Measurements from ENCODE around the gene CSNK2A1.

CSNK2A1 gene

GRCh38 chr20:462199-462991, 81.2 kb downstream of the CSNK2A1 start, which contains the start of gene TBC1D20:
Gene TBC1D20, minus strand, starts transcription at chr20:462533. Its CDS starts 128 bp downstream, at chr20:462405.
- TF ChIP-seq USF1 (IDR thresholded peaks at IDR 0.05) (peak; percentile 95), NFIC (IDR thresholded peaks at IDR 0.05) (no peak), ZBTB7A (IDR thresholded peaks at IDR 0.05; ENCODE audit: low read depth) (0 out of 2 replicates have a peak, but pooled peaks have one; percentile 13), MAX (IDR thresholded peaks at IDR 0.05) (peak; percentile 94), REST (IDR thresholded peaks at IDR 0.05; ENCODE audit: low read depth) (no peak; the same call in 1 of the 2 replicates), CEBPB (IDR thresholded peaks at IDR 0.05) (no peak), TEAD4 (IDR thresholded peaks at IDR 0.05) (no peak), TCF12 (IDR thresholded peaks at IDR 0.05; ENCODE audit: low read depth) (no peak), EP300 (IDR thresholded peaks at IDR 0.05; ENCODE audit: borderline replicate concordance) (no peak), RAD21 (IDR thresholded peaks at IDR 0.05; ENCODE audit: low read depth) (peak; percentile 35; the same call in 1 of the 2 replicates), EGR1 (IDR thresholded peaks at IDR 0.05) (0 out of 2 replicates have a peak, but pooled peaks have one; percentile 9), FOXM1 (IDR thresholded peaks at IDR 0.05; ENCODE audit: borderline replicate concordance, low read depth) (no peak), TAF1 (IDR thresholded peaks at IDR 0.05; ENCODE audit: low read depth) (peak; percentile 61; the same call in 1 of the 2 replicates), CREB1 (IDR thresholded peaks at IDR 0.05; ENCODE audit: low read depth) (no peak), YY1 (IDR thresholded peaks at IDR 0.05; ENCODE audit: low read depth) (0 out of 2 replicates have a peak, but pooled peaks have one; percentile 25)

GRCh38 chr20:461254-462198, 82.1 kb downstream of the CSNK2A1 start:
- TF ChIP-seq ZBTB7A (IDR thresholded peaks at IDR 0.05; ENCODE audit: low read depth) (peak; percentile 17; the same call in 1 of the 2 replicates), RAD21 (IDR thresholded peaks at IDR 0.05; ENCODE audit: low read depth) (no peak), TEAD4 (IDR thresholded peaks at IDR 0.05) (no peak), EGR1 (IDR thresholded peaks at IDR 0.05) (no peak), FOXM1 (IDR thresholded peaks at IDR 0.05; ENCODE audit: borderline replicate concordance, low read depth) (no peak), TCF12 (IDR thresholded peaks at IDR 0.05; ENCODE audit: low read depth) (no peak)

DNA sequence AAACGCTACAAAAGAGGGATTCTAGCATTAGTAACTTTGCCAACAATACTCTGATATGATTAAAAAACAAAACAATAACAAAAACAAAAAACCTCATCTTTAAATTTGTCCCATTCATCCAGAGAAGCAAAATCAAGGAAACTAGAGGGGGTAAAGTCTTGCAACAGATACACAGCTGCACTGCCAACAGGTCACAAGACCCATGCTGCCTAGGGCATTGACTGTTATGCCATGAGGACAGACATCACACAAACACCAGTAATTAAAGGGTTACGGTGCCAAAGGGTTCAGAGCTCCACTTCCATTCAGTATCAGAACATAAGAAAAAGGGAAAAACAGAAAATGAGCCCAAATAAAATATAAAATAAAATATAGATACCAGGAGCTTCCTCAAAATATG, 82.9 kb downstream of the CSNK2A1 start:
- TF ChIP-seq USF1 (IDR thresholded peaks at IDR 0.05), result no peak
- no peak for TF ChIP-seq NFIC (IDR thresholded peaks at IDR 0.05)
- no peak for TF ChIP-seq EGR1 (IDR thresholded peaks at IDR 0.05)
- TF ChIP-seq CREB1 (IDR thresholded peaks at IDR 0.05; ENCODE audit: low read depth), result no peak
- TF ChIP-seq REST (IDR thresholded peaks at IDR 0.05; ENCODE audit: low read depth), result no peak
- TF ChIP-seq EP300 (IDR thresholded peaks at IDR 0.05; ENCODE audit: borderline replicate concordance), result no peak
- no peak for TF ChIP-seq FOXM1 (IDR thresholded peaks at IDR 0.05; ENCODE audit: borderline replicate concordance, low read depth)
- TF ChIP-seq ZBTB7A (IDR thresholded peaks at IDR 0.05; ENCODE audit: low read depth), result no peak
- TF ChIP-seq RAD21 (IDR thresholded peaks at IDR 0.05; ENCODE audit: low read depth), result no peak
- TF ChIP-seq TAF1 (IDR thresholded peaks at IDR 0.05; ENCODE audit: low read depth), result no peak
- no peak for TF ChIP-seq MAX (IDR thresholded peaks at IDR 0.05)
- no peak for TF ChIP-seq CEBPB (IDR thresholded peaks at IDR 0.05)
- no peak for TF ChIP-seq TCF12 (IDR thresholded peaks at IDR 0.05; ENCODE audit: low read depth)
- no peak for TF ChIP-seq YY1 (IDR thresholded peaks at IDR 0.05; ENCODE audit: low read depth)
- no peak for TF ChIP-seq TEAD4 (IDR thresholded peaks at IDR 0.05)

GRCh38 chr20:460180-460579, 83.4 kb downstream of the CSNK2A1 start:
- no peak for TF ChIP-seq RAD21 (IDR thresholded peaks at IDR 0.05; ENCODE audit: low read depth)
- TF ChIP-seq FOXM1 (IDR thresholded peaks at IDR 0.05; ENCODE audit: borderline replicate concordance, low read depth), result no peak
- TF ChIP-seq USF1 (IDR thresholded peaks at IDR 0.05), result no peak
- no peak for TF ChIP-seq TEAD4 (IDR thresholded peaks at IDR 0.05)
- no peak for TF ChIP-seq REST (IDR thresholded peaks at IDR 0.05; ENCODE audit: low read depth)
- TF ChIP-seq CREB1 (IDR thresholded peaks at IDR 0.05; ENCODE audit: low read depth), result no peak
- no peak for TF ChIP-seq MAX (IDR thresholded peaks at IDR 0.05)
- TF ChIP-seq TCF12 (IDR thresholded peaks at IDR 0.05; ENCODE audit: low read depth), result no peak
- TF ChIP-seq CEBPB (IDR thresholded peaks at IDR 0.05), result no peak
- TF ChIP-seq EP300 (IDR thresholded peaks at IDR 0.05; ENCODE audit: borderline replicate concordance), result no peak
- no peak for TF ChIP-seq ZBTB7A (IDR thresholded peaks at IDR 0.05; ENCODE audit: low read depth)
- no peak for TF ChIP-seq TAF1 (IDR thresholded peaks at IDR 0.05; ENCODE audit: low read depth)
- TF ChIP-seq YY1 (IDR thresholded peaks at IDR 0.05; ENCODE audit: low read depth), result no peak
- no peak for TF ChIP-seq EGR1 (IDR thresholded peaks at IDR 0.05)
- no peak for TF ChIP-seq NFIC (IDR thresholded peaks at IDR 0.05)

Data from Ishikawa (cell line).